Mesangial cell (primary cell): ENCODE results near the gene CNN2. TPM values are rescaled to one million over a fixed set of nuclear protein-coding genes. Genes with fewer than 3 reads are reported as not detected.

Experiments
- total RNA-seq: library from RNA; depleted of rRNA; stranded (reverse); fragments of >200 nt; gene quantifications from 2 replicates; pipeline ENCODE4 v1.2.3, GENCODE V29; 2015

The CNN2 gene
- total RNA-seq = 407 and 539 TPM in 2 replicates

GRCh38 chr19:1025960-1026782 is at the start of gene CNN2:
TSS of gene CNN2 (plus strand) at chr19:1026608. CDS start at chr19:1026662, 54 bp downstream.

GRCh38 chr19:984165-984967 is 42.0 kb upstream of the CNN2 start, which contains the start of gene WDR18:
TSS of gene WDR18 (plus strand) at chr19:984345. CDS start at chr19:984354, 9 bp downstream.

GRCh38 chr19:1000095-1000494 is 26.3 kb upstream of the CNN2 start, which contains the start of gene GRIN3B:
TSS of gene GRIN3B (plus strand) at chr19:1000419. CDS start at chr19:1000438, 19 bp downstream.

GRCh38 chr19:1020868-1021425 is 5.5 kb upstream of the CNN2 start, which contains the start of gene TMEM259:
TSS of gene TMEM259 (minus strand) at chr19:1021123. CDS start at chr19:1020996, 127 bp downstream.

GRCh38 chr19:1039646-1040475 is 13.5 kb downstream of the CNN2 start, which contains the start of gene ABCA7:
TSS of gene ABCA7 (plus strand) at chr19:1040107. CDS start at chr19:1041362, 1,255 bp downstream.

GRCh38 chr19:1066748-1067340 is 40.4 kb downstream of the CNN2 start, which contains the start of gene ARHGAP45:
TSS of gene ARHGAP45 (plus strand) at chr19:1067167. CDS start at chr19:1067406, 239 bp downstream.

Other genes with a start within 250 kb of the CNN2 start
- 230 and 407 TPM in 2 replicates for gene PTBP1, start 229.2 kb upstream of the CNN2 start, total RNA-seq
- 1.5 and 4.7 TPM in 2 replicates for gene PLPPR3, start 204.7 kb upstream of the CNN2 start, total RNA-seq
- not detected in 2 replicates for gene AZU1, start 198.8 kb upstream of the CNN2 start, total RNA-seq
- not detected in 2 replicates for gene PRTN3, start 185.6 kb upstream of the CNN2 start, total RNA-seq
- gene ELANE, start 174.3 kb upstream of the CNN2 start, total RNA-seq = 0.63 TPM in 1 of 2 replicates, not detected in the other
- gene CFD, start 166.9 kb upstream of the CNN2 start, total RNA-seq = 0.81 and 7.0 TPM in 2 replicates
- 63.2 and 66.3 TPM in 2 replicates for gene MED16, start 133.4 kb upstream of the CNN2 start, total RNA-seq
- gene RNU6-9, start 133.1 kb upstream of the CNN2 start, total RNA-seq = not detected in 2 replicates
- gene R3HDM4, start 113.4 kb upstream of the CNN2 start, total RNA-seq = 45.5 and 61.0 TPM in 2 replicates
- 0.13 TPM in 1 of 2 replicates, not detected in the other for gene KISS1R, start 109.3 kb upstream of the CNN2 start, total RNA-seq
- 22.1 and 24.1 TPM in 2 replicates for gene ARID3A, start 100.6 kb upstream of the CNN2 start, total RNA-seq
- 91.8 and 108 TPM in 2 replicates for gene WDR18, start 42.3 kb upstream of the CNN2 start, total RNA-seq
- gene GRIN3B, start 26.2 kb upstream of the CNN2 start, total RNA-seq = 0.49 and 2.5 TPM in 2 replicates
- 165 and 187 TPM in 2 replicates for gene TMEM259, start 5.5 kb upstream of the CNN2 start, total RNA-seq
- not detected in 2 replicates for gene RNU6-2, start 5.1 kb upstream of the CNN2 start, total RNA-seq
- gene ABCA7, start 13.5 kb downstream of the CNN2 start, total RNA-seq = 25.1 and 37.0 TPM in 2 replicates
- gene ARHGAP45, start 40.6 kb downstream of the CNN2 start, total RNA-seq = 3.1 and 4.8 TPM in 2 replicates
- 264 and 284 TPM in 2 replicates for gene POLR2E, start 68.8 kb downstream of the CNN2 start, total RNA-seq
- 420 and 659 TPM in 2 replicates for gene GPX4, start 77.4 kb downstream of the CNN2 start, total RNA-seq
- gene SBNO2, start 147.7 kb downstream of the CNN2 start, total RNA-seq = 48.6 and 75.7 TPM in 2 replicates
- 84.1 and 84.6 TPM in 2 replicates for gene STK11, start 179.2 kb downstream of the CNN2 start, total RNA-seq
- gene CBARP, start 211.4 kb downstream of the CNN2 start, total RNA-seq = 5.1 and 6.1 TPM in 2 replicates
- gene ATP5F1D, start 215.1 kb downstream of the CNN2 start, total RNA-seq = 145 and 173 TPM in 2 replicates
- gene MIDN, start 222.0 kb downstream of the CNN2 start, total RNA-seq = 47.1 and 61.0 TPM in 2 replicates
- 119 and 190 TPM in 2 replicates for gene CIRBP, start 242.7 kb downstream of the CNN2 start, total RNA-seq
- gene FAM174C, start 248.9 kb downstream of the CNN2 start, total RNA-seq = 92.3 and 109 TPM in 2 replicates